Aorta (tissue), 5 donors: ENCODE data around the gene PYCR2. TPM values are rescaled to one million over a fixed set of nuclear protein-coding genes. Genes with fewer than 3 reads are reported as not detected.

ENCODE experiments used
- ATAC-seq: fragments of 200-7000 bp; cut with Tn5 transposase; one replicate; pipeline ENCODE4 v1.9.1; 2022; ENCODE audit warnings: moderate library complexity; ENCODE audit not compliant: low FRiP score
- DNase-seq, 2 donors: peaks; one replicate each; pipeline ENCODE4 v3.0.0-alpha.2; 2020
- H3K27ac ChIP-seq, 2 donors: one replicate each; pipeline ENCODE4 v1.5.1; 2013; ENCODE audit warnings: low read length in 2 of 2, mild to moderate bottlenecking in 2 of 2, moderate library complexity in 2 of 2, control low read depth in 1 of 2, inconsistent platforms in 1 of 2, low read depth in 1 of 2
- H3K27me3 ChIP-seq, 2 donors: one replicate each; pipeline ENCODE4 v1.6.1; 2013; ENCODE audit warnings: control low read depth in 1 of 2, low read length in 1 of 2, mild to moderate bottlenecking in 1 of 2, moderate library complexity in 1 of 2; ENCODE audit not compliant: insufficient read depth in 2 of 2, control insufficient read depth in 1 of 2
- H3K36me3 ChIP-seq, 2 donors: one replicate each; pipeline ENCODE4 v1.6.1; 2013; ENCODE audit warnings: control low read depth in 1 of 2, low read length in 1 of 2, mild to moderate bottlenecking in 1 of 2; ENCODE audit not compliant: insufficient read depth in 2 of 2, control insufficient read depth in 1 of 2
- H3K4me1 ChIP-seq, 2 donors: one replicate each; pipeline ENCODE4 v1.6.1; 2013; ENCODE audit warnings: low read length in 2 of 2, control low read depth in 1 of 2, mild to moderate bottlenecking in 1 of 2, moderate library complexity in 1 of 2; ENCODE audit not compliant: insufficient read depth in 2 of 2, control insufficient read depth in 1 of 2
- H3K4me3 ChIP-seq, 2 donors: one replicate each; pipeline ENCODE4 v1.5.1; 2013; ENCODE audit warnings: low read length in 2 of 2, control low read depth in 1 of 2, mild to moderate bottlenecking in 1 of 2
- H3K9me3 ChIP-seq: one replicate; pipeline ENCODE4 v1.6.1; 2013; ENCODE audit warnings: mild to moderate bottlenecking, low read length; ENCODE audit not compliant: control insufficient read depth
- WGBS, 2 donors: extraction: QIAGEN DNeasy Blood & Tissue Kit; methylation state at CpG; one replicate each; pipeline ENCODE4 v1.1.7; 2013; 5-methylcytosine and 5-hydroxymethylcytosine counted together
- intact Hi-C, 2 donors: fragments of 100-400 bp; cut with DNase I; formaldehyde crosslinking; loops; one replicate each; pipeline versions ENCODE4 v1.14.2 to v1.15.0; 2022
- polyA plus RNA-seq, 2 donors: library from polyadenylated mRNA; stranded (reverse); fragments of 200-250 nt; gene quantifications; one replicate each; pipeline ENCODE4 v1.2.3, GENCODE V29; 2013
- total RNA-seq, 2 donors: library from RNA; stranded (reverse); fragmentation: NEBNext Ultra II Directional; extraction: Animal tissue kit (Norgen Biotek cat#: 25700); gene quantifications; one replicate each; pipeline ENCODE4 v1.2.1, GENCODE V29; 2021
- donor health status: healthy with polysubstance abuse.
- donor health status: Bipolar disorder and iron deficiency.
- donor health status: DM: no; HTN: no; CAD: no.
- donor health status: DM: no; HTN: no; CAD: no.
- donor health status: DM: yes; HTN: yes; CAD: no.

PYCR2 gene
- total and polyA plus RNA-seq, 4 donors = 27.0 to 63.6 (median 45.8) TPM

DNA sequence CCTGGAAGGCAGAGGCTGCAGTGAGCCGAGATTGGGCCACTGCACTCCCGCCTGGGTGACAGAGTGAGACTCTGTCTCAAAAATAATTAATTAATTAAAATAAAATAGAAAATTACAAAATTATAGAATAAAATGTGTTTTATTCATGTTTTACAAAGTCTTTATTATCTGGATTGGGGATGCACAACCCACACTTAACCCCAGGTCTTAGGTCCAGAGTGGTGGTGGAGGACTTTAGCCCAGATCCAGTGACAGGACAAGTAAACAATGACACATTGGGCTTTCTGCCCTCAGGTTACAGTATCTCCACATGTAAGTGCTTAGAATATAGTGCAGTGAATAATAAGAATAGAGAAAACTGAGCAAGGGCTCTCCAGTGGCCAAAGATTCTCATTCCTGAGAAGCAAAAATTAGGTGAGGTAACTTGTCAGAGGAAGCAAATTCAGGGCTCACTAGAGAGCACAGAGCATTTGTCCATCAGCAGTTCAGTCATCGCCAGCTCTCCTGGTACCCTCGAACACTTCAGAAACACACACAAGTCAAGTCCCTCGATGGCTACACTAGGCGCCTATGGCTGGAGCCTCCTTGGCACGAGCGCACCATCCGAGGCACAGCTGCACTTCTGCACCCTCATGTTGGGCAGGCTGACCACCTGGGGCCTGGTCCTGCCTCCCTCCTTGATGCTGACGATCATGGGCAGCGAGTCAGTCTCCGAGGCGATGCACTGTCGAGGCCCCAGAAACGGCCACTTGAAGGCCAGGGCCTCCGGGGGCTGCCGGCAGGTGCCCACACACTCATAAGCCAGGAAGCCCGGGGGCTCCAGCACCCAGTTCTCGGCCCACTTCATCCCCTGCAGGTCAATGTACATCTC, 37.7 kb downstream of the PYCR2 start:
- no peaks in the 10 kb centered on the region for H3K4me1 ChIP-seq
- ATAC-seq (no peak), DNase-seq (no peak)
- no peak overlapping the region for H3K4me3 ChIP-seq
- intact Hi-C loops = no loop called here
- WGBS, 2 donors = 94 to 95% methylated on average over 19 of the region's 19 CpGs
- no peaks in the 10 kb centered on the region for H3K36me3 ChIP-seq
- H3K27me3 ChIP-seq = no peaks in the 10 kb centered on the region
- no peak overlapping the region for H3K27ac ChIP-seq
- H3K9me3 ChIP-seq = no peaks in the 10 kb centered on the region

DNA sequence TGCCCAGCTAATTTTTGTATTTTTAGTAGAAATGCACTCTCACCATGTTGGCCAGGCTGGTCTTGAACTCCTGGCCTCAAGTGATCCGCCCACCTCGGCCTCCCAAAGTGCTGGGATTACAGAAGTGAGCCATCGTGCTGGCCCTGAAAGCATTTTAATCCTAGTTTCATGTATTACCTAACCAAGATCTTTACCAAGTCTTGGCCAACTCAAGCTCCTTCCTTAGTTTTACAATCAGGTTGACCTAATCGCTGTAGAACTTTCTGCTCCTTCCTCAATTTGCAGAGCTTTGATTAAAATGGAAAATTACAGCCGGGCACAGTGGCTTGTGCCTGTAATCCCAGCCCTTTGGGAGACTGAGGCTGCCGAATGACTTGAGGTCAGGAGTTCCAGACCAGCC, 38.7 kb downstream of the PYCR2 start:
- DNase-seq = no peak
- H3K9me3 ChIP-seq = no peaks in the 10 kb centered on the region
- no peak for ATAC-seq
- H3K4me1 ChIP-seq = no peaks in the 10 kb centered on the region
- no peaks in the 10 kb centered on the region for H3K27me3 ChIP-seq
- H3K4me3 ChIP-seq = no peak overlapping the region
- intact Hi-C loops = no loop called here
- no peaks in the 10 kb centered on the region for H3K36me3 ChIP-seq
- no peak overlapping the region for H3K27ac ChIP-seq
- 94 to 95% methylated on average over 6 of the region's 6 CpGs for WGBS, 2 donors

DNA sequence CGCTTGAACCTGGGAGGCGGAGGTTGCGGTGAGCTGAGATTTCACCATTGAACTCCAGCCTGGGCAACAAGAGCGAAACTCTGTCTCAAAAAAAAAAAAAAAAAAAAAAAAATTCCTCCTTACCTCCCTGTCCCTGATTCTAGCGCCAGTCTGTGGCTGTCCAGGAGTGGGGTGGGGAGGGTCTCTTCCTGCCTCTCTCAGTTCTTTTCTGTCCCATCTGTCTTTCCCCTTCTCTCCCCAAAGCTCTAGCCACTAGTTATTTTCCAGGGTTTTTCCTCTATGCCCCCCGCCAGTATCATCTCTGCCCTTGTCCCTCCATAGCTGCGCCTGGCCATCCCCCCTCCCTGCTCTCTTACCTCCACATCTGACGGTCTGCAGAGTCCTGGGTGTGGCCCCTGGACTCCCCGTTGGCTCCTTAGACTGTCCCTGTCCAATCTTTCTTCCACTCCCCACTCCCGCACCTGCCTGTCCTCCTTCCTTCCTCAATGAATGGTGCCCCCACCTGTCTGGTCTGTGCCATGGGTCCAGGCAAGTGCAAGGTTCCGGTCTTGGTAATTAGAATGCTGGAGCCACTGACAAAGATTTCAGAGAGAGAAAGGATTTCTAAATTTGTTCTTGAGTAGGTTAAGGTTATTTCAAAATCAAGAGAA, 40.3 kb downstream of the PYCR2 start:
- DNase-seq (no peak), ATAC-seq (no peak)
- no peaks in the 10 kb centered on the region for H3K4me1 ChIP-seq
- no peaks in the 10 kb centered on the region for H3K9me3 ChIP-seq
- H3K36me3 ChIP-seq = no peaks in the 10 kb centered on the region
- WGBS, 2 donors = 81 to 88% methylated on average over 10 to 11 of the region's 11 CpGs
- intact Hi-C loops = no loop called here
- H3K27ac ChIP-seq = no peak overlapping the region
- no peaks in the 10 kb centered on the region for H3K27me3 ChIP-seq
- H3K4me3 ChIP-seq = no peak overlapping the region

DNA sequence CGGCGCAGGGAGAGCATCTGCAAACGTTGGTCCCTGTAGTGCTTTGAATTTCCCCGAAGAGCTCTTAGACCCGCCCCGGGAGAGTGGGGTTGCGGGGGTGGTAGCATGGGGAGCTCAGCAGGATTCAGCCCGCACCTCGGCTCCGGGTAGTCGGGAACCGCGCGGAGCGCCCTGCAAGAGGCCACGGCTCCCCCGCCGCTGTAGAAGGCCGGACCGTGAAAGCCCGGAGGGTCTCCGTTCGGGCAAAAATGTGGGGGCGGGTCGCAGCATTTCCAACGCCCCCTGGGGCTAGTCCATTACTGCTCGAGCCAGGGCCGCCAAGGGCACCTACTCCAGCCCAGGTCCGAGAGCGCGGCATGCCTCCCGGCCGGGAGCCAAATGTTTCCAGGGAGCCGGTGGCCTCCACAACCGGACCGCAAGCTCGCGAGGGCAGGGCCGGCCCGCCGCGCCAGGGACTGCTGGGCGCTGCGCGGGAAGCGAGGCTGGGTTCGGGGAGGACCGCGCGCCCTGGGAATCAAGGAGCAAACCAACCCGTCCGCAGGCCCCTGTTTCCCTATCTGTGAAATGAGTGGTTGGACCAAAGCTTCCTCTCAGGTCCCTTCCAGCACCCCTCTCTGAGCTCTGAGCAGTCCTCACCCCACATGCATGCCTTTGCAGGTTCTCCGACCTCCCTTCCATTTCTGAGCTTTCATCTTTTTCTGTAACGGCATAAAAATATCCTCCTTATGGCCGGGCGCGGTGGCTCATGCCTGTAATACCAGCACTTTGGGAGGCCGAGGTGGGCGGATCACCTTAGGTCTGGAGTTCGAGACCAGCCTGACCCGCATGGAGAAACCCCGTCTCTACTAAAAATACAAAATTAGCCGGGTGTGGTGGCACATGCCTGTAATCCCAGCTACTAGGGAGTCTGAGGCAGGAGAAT, 41.1 kb downstream of the PYCR2 start:
- H3K9me3 ChIP-seq = no peaks in the 10 kb centered on the region
- no peaks in the 10 kb centered on the region for H3K36me3 ChIP-seq
- ATAC-seq (peak; percentile 65), DNase-seq (peak; percentile 73 to 83)
- intact Hi-C loops = no loop called here
- whole genome bisulfite sequencing, 2 donors = 2 to 4% methylated on average over 60 to 63 of the region's 63 CpGs
- no peaks in the 10 kb centered on the region for H3K27me3 ChIP-seq
- H3K4me3 ChIP-seq = peak overlapping the region; percentile 64 to 88
- peak overlapping the region in 1 of 2 donors; percentile 66 for H3K27ac ChIP-seq
- no peaks in the 10 kb centered on the region for H3K4me1 ChIP-seq

DNA sequence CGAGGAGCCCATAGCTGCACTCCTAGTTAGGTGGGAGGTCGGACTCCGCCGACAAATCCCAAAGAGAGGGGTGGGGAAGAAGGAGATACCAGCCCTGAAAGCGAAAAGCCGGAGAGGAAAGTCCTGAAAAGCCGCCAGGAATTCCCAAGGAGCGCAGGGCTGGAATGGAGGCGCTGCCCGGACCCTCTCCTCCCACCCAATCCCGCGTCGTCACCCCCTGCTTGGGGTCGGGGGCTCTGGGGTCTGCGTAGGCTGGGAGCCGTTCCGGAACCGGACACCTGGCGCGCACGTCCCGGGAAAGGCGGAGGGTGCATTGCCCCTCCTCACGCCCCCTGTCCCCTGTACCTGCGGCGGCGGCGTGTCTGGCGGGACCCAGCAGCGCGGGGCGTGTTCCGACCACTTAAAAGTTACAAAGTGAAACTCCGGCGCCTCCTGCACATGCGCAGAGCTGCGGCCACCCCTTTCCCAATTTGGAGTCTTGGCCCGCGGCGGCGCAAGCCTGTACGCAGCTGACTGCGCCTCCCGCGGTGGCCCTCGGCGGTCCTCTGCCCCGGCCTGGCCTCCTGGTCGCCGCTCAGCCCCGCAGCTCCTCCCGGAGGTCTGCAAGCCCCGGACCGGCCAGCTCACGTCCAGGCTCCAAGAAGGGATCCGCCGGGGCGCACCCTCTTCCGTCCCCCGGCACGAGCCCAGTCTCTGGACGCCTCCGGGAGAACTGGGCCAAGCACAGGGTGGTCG, 41.9 kb downstream of the PYCR2 start, which contains the start of gene TMEM63A:
TMEM63A (minus strand) TSS at position 422 of the 735 bp plus-strand sequence. CDS start 4,800 bp downstream, outside the sequence.
- H3K36me3 ChIP-seq = no peaks in the 10 kb centered on the region
- no peaks in the 10 kb centered on the region for H3K9me3 ChIP-seq
- peak within 1 kb of the TSS; percentile 64 to 88 for H3K4me3 ChIP-seq
- peak within 1 kb of the TSS; percentile 66 to 67 for H3K27ac ChIP-seq
- peak; percentile 95 for ATAC-seq
- peaks cover 0 to 4% of the 10 kb centered on the region in 2 donors for H3K4me1 ChIP-seq
- DNase-seq = peak; percentile 96 to 98
- H3K27me3 ChIP-seq = no peaks in the 10 kb centered on the region
- intact Hi-C loops = no loop called here
- WGBS, 2 donors = 0% methylated on average over 62 to 64 of the region's 64 CpGs

DNA sequence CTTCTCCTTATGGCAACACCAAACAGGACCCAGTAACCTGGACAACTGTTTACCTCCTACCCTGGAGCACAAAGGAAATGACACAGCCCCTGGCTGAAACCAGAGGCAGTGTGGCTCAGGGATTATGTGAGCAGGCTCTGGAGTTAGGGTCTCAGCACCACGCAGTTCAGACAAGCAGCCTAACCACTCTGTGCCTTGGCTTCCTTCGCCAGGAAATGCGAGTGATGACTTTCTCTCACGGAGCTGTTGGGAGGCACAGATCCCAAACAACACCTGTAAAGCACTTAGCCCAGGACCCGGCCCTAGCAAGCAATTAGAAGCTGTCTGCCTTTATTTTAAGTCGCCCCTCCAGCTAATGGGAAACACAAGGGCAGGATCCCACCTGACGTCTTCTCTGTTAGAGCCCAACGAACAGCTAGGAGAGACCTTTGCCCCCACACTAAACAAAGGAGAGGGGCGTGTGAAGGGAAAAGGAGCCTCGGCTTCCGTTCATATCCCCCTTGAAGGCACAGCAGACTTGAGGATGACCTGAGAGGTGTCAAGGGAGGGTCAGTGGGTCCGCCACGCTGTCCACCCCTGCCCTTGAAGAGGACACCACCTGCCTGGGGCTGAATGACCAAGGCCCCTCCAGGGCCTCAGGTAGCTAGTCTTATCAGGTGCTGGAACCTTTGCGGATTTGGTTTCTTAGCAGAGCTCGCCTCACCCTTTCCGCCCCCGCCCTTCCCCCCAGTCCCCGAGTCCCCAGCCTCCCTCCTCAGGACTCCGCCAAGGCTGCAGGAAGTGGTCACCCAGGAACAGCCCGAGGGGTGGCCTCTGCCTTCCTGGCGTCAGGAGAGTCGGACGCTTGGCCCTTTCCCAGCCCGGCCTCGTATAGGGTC, 42.7 kb downstream of the PYCR2 start:
- intact Hi-C loops = no loop called here
- H3K27ac ChIP-seq = peak overlapping the region; percentile 66 to 67
- peak overlapping the region; percentile 64 to 88 for H3K4me3 ChIP-seq
- H3K9me3 ChIP-seq = no peaks in the 10 kb centered on the region
- ATAC-seq = peak; percentile 68
- H3K4me1 ChIP-seq = peaks cover 0 to 4% of the 10 kb centered on the region in 2 donors
- peak; percentile 83 to 87 for DNase-seq
- no peaks in the 10 kb centered on the region for H3K36me3 ChIP-seq
- H3K27me3 ChIP-seq = no peaks in the 10 kb centered on the region
- WGBS, 2 donors = 4 to 6% methylated on average over 25 of the region's 25 CpGs

DNA sequence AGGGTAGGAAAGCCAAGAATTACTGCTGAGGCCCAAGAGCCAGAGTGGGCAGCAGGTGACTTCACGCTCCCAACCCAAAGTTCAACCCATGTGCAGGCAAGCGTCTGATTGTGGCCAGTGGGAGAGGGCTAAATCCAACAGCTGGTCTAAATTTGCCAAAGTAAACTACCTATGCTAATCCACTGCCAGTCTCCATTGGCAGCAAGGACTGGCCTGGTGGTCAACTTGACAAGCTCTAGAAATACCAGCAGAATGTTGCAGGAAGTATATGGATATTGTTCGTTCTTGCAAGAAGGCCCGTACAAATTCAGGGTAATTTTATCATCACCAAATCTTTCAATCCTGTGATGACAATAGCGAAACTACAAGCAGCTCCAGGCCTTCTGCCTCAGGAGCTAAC, 43.4 kb downstream of the PYCR2 start:
- WGBS, 2 donors = 11 to 12% methylated on average over 5 of the region's 5 CpGs
- Histone ChIP-seq H3K27ac (peak overlapping the region in 1 of 2 donors; percentile 14), H3K4me3 (no peak overlapping the region), H3K27me3 (no peaks in the 10 kb centered on the region), H3K36me3 (no peaks in the 10 kb centered on the region), H3K4me1 (peaks cover 0 to 4% of the 10 kb centered on the region in 2 donors), H3K9me3 (no peaks in the 10 kb centered on the region)
- intact Hi-C loops = no loop called here
- DNase-seq (peak in 1 of 2 donors; percentile 24), ATAC-seq (no peak)
